Loucy (cell line): Measurements from ENCODE around the gene BMX.

Source experiments
- H2AFZ ChIP-seq: fragments of 200-600 bp; sonication (generic); 2 replicates; pipeline ENCODE4 v1.6.0; 2016; ENCODE audit warnings: antibody characterized with exemption, mild to moderate bottlenecking, low read length, moderate library complexity
- H3F3A ChIP-seq: fragments of 200-600 bp; 2 replicates; pipeline ENCODE4 v1.6.0; 2016; ENCODE audit warnings: antibody characterized with exemption, low read depth, mild to moderate bottlenecking
- H3K27me3 ChIP-seq: fragments of 200-600 bp; sonication (generic); 2 replicates; pipeline ENCODE4 v1.6.1; 2014; ENCODE audit warnings: low read length, mild to moderate bottlenecking; ENCODE audit not compliant: insufficient read depth, poor library complexity, severe bottlenecking
- H3K36me3 ChIP-seq: fragments of 200-600 bp; sonication (generic); 2 replicates; pipeline ENCODE4 v1.6.1; 2016; ENCODE audit warnings: low read length; ENCODE audit not compliant: insufficient read depth
- H3K4me1 ChIP-seq: fragments of 200-600 bp; sonication (generic); 2 replicates; pipeline ENCODE4 v1.5.1; 2014; ENCODE audit warnings: low read length, mild to moderate bottlenecking; ENCODE audit not compliant: insufficient read depth, poor library complexity, severe bottlenecking
- H3K4me2 ChIP-seq: fragments of 200-600 bp; sonication (generic); 2 replicates; pipeline ENCODE4 v1.6.0; 2014; ENCODE audit warnings: antibody characterized with exemption, low read length, low read depth, mild to moderate bottlenecking; ENCODE audit not compliant: poor library complexity, severe bottlenecking
- H3K4me3 ChIP-seq: fragments of 200-600 bp; sonication (generic); 2 replicates; pipeline ENCODE4 v1.5.1; 2014; ENCODE audit warnings: low read length, mild to moderate bottlenecking, mixed read lengths; ENCODE audit not compliant: poor library complexity, severe bottlenecking
- H3K79me2 ChIP-seq: fragments of 200-600 bp; sonication (generic); 2 replicates; pipeline ENCODE4 v1.6.1; 2014; ENCODE audit warnings: low read length; ENCODE audit not compliant: insufficient read depth
- H3K9ac ChIP-seq: fragments of 200-600 bp; sonication (generic); 2 replicates; pipeline ENCODE4 v1.6.0; 2014; ENCODE audit warnings: mild to moderate bottlenecking, low read depth, low read length, moderate library complexity; ENCODE audit not compliant: poor library complexity, severe bottlenecking
- H3K9me2 ChIP-seq: fragments of 200-600 bp; sonication (generic); replicated peaks from 2 replicates; pipeline ENCODE4 v1.6.1; 2016; ENCODE audit warnings: low read depth, low read length, mixed read lengths
- H3K9me3 ChIP-seq: fragments of 200-600 bp; sonication (generic); 2 replicates; pipeline ENCODE4 v1.6.1; 2014; ENCODE audit warnings: mild to moderate bottlenecking, antibody characterized with exemption, low read length, low read depth; ENCODE audit not compliant: insufficient read depth
- H4K20me1 ChIP-seq: fragments of 200-600 bp; sonication (generic); 2 replicates; pipeline ENCODE4 v1.6.0; 2014; ENCODE audit warnings: antibody characterized with exemption, low read length, mild to moderate bottlenecking; ENCODE audit not compliant: insufficient read depth, poor library complexity, severe bottlenecking
- CTCF ChIP-seq: fragments of 200-600 bp; sonication (generic); conservative IDR thresholded peaks from 2 replicates; pipeline ENCODE4 v1.5.1; 2014; ENCODE audit warnings: mild to moderate bottlenecking, antibody characterized with exemption, low read length
- EZH2phosphoT487 ChIP-seq: fragments of 200-600 bp; IDR thresholded peaks from 2 replicates; pipeline ENCODE4 v1.6.1; 2018; ENCODE audit warnings: antibody characterized with exemption, mild to moderate bottlenecking, moderate library complexity, borderline replicate concordance

The BMX gene

GRCh38 chrX:15500497-15500966 lies at the start of gene BMX:
Gene BMX, plus strand, starts transcription at chrX:15500807. Its CDS starts 7,547 bp downstream, at chrX:15508354.
- Histone ChIP-seq H3K4me3 (no peak within 1 kb of the TSS), H4K20me1 (no peaks in the 10 kb centered on the region), H3K36me3 (no peaks in the 10 kb centered on the region), H3K9me3 (no peaks in the 10 kb centered on the region), H3K4me1 (peaks cover 4% of the 10 kb centered on the region), H3K79me2 (no peaks in the 10 kb centered on the region), H3K4me2 (no peak within 1 kb of the TSS), H3K9me2 (no peaks in the 10 kb centered on the region), H3K27me3 (no peaks in the 10 kb centered on the region), H2AFZ (no peak within 1 kb of the TSS), H3F3A (no peaks in the 10 kb centered on the region), H3K9ac (no peak within 1 kb of the TSS)
- TF ChIP-seq EZH2phosphoT487 = no peak
- TF ChIP-seq CTCF = no peak

- Histone ChIP-seq H2AFZ (no peak overlapping the region), H3K9ac (no peak overlapping the region), H3K36me3 (no peaks in the 10 kb centered on the region), H3F3A (no peaks in the 10 kb centered on the region), H3K4me3 (no peak overlapping the region), H3K9me2 (no peaks in the 10 kb centered on the region), H3K79me2 (no peaks in the 10 kb centered on the region), H3K4me1 (peaks cover 3% of the 10 kb centered on the region), H3K9me3 (no peaks in the 10 kb centered on the region), H4K20me1 (no peaks in the 10 kb centered on the region), H3K4me2 (no peak overlapping the region), H3K27me3 (no peaks in the 10 kb centered on the region)
- TF ChIP-seq EZH2phosphoT487 = no peak
- TF ChIP-seq CTCF = no peak
These were observed 48.7 kb upstream of the BMX start for GRCh38 chrX:15451913-15452312.

- H3F3A ChIP-seq = no peaks in the 10 kb centered on the region
- no peak overlapping the region for H2AFZ ChIP-seq
- no peaks in the 10 kb centered on the region for H3K27me3 ChIP-seq
- no peaks in the 10 kb centered on the region for H3K36me3 ChIP-seq
- H4K20me1 ChIP-seq = no peaks in the 10 kb centered on the region
- no peaks in the 10 kb centered on the region for H3K4me1 ChIP-seq
- H3K79me2 ChIP-seq = no peaks in the 10 kb centered on the region
- TF ChIP-seq EZH2phosphoT487 (no peak), CTCF (no peak)
- H3K4me3 ChIP-seq = no peak overlapping the region
- no peak overlapping the region for H3K4me2 ChIP-seq
- H3K9ac ChIP-seq = no peak overlapping the region
- no peaks in the 10 kb centered on the region for H3K9me3 ChIP-seq
- H3K9me2 ChIP-seq = no peaks in the 10 kb centered on the region
These were observed 35.9 kb upstream of the BMX start for GRCh38 chrX:15464704-15465103.
